Activated CD8-positive, alpha-beta memory T cell treated with anti-CD3 and anti-CD28 coated beads for 36 hours (primary cell): ENCODE results near the gene MINDY4. TPM values are rescaled to one million over a fixed set of nuclear protein-coding genes. Genes with fewer than 3 reads are reported as not detected.
"Not testable (repeated sequence)": the region's sequence is repeated elsewhere in the genome, so short reads cannot be mapped to it uniquely, and the experiment has no call there.

Source experiments
- CTCF ChIA-PET: fragments of 350-600 bp; sonication (Branson Sonifier 250); formaldehyde crosslinking; loops from one replicate; lab custom pipeline; 2021; ENCODE audit warnings: antibody characterized with exemption; lab: Charles Lee
- POLR2A ChIA-PET: fragments of 350-600 bp; sonication (Branson Sonifier 250); formaldehyde crosslinking; loops from one replicate; lab custom pipeline; 2021; ENCODE audit warnings: antibody characterized with exemption; lab: Charles Lee
- total RNA-seq, 2 experiments: library from RNA; stranded (reverse); gene quantifications; one replicate each; pipeline ENCODE4 v1.2.3, GENCODE V29; 2021

MINDY4 gene
- total RNA-seq, 2 experiments from 2014 or later, result 2.6 to 3.2 TPM

DNA sequence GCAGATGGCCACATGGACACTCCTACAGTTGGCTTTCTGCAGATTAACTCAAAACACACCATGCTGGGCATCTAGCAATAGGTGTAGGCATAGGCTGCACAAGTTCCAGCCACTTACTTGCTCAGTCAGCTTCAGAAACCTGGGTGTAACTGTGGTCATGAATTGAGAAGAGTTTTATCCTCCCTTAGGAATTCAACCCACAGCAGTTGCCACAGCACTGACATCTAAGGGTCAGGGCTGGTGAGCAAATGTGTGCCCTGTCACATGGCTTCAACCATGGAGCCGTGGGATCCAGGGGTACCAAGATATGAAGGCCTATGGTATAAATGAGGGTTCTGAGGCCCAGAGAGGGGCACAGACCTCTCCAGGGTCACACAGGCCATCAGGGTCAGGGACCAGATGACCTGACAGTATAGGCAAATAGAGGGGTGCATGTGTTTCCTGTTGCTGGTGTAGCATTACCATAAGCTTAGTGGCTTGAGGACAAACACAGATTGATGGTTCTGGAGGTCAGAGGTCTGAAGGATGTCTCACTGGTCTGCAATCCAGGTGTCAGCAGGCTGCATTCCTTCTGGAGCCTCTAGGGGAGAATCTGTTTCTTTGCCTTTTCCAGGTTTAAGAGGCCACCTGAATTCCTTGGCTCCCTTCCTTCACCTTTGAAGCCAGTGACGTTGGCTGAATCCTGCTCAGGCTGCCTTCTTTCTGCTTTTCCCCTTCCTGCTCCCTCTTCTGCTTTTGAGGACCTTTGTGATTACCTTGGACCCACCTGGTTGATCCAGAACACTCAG is 24.1 kb downstream of the MINDY4 start:
- POLR2A ChIA-PET, result no interaction called here
- CTCF ChIA-PET, result interaction anchor here (1.3 kb wide), 1 partner anchor 143 kb away, joined by 3 read pairs; no protein-coding TSS in a partner anchor

DNA sequence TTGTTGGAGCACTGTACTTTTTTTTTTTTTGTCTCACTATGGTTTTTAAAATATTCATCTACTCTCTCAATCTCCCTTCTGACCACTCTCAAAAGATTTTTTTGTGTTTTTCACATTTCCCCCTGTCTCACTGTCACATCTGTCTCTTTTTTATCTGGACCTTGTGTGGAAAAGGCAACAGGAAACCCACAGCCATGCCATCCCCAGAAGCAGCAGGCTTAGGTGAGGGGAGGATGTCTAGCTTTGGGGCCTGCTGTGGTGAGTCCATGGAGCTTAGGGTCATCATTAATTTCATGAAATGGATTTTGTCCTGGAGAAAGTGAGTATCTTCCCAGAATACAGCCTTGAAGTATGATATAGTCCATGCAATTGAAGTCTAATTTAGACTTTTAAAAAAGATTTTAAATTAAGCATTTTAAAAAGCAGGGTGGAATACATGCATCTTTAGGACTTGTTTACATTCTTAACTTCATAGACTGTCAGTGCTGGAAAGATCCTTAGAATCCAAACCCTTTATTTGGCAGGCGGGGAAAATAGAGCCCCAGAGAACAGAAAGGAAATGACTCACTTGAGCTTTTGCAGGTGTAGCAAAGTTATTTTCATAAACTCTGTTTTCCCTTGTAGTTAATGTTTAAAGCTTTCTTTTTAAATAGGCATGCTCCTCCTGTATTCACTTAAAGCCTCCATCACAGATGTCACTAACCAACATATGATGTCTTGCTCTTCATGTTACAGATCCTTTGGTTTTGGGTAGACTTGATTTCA is 25.1 kb downstream of the MINDY4 start:
- ChIA-PET CTCF (interaction anchor here (1.3 kb wide), 1 partner anchor 142 kb away, joined by 3 read pairs; no protein-coding TSS in a partner anchor), POLR2A (no interaction called here)

GRCh38 chr7:30797176-30798040 is 26.2 kb downstream of the MINDY4 start:
- POLR2A ChIA-PET, result no interaction called here
- CTCF ChIA-PET, result no interaction called here

DNA sequence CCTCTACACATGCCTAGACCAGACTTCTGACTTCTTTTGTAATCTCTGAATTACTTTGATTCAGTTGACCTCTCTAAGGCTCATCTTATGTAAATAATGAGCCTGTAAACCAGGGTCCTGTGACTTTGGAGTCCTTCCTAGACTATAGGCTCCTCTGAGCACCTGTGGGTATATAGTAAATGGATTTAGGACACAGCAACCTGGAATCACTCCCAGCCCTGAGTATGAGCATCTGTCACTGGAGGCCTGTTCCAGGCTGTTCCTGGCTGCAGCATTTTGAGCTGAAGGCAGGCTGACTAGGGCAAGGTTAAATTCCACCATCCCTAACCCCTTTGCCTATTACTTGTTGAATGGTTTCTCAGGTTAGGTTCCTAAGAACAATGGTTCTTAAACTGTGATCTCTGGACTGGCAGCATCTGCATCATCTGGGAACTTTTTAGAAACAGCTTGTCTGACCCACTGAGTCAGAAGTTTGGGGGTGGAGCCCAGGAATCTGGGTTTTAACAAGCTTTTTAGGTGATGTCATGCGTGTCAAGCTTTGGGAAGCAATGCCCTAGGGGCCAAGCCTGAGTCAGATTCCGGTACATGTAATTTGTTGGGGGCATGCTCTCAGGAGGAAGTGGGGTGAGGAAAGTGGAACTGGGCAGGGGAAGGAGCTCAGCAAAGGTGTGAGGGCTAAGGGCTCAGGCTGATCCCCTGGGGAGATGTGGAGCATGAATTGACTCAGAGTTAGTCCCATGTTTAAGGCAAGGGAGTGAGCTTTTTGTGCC is 28.2 kb downstream of the MINDY4 start:
- ChIA-PET CTCF (no interaction called here), POLR2A (no interaction called here)

DNA sequence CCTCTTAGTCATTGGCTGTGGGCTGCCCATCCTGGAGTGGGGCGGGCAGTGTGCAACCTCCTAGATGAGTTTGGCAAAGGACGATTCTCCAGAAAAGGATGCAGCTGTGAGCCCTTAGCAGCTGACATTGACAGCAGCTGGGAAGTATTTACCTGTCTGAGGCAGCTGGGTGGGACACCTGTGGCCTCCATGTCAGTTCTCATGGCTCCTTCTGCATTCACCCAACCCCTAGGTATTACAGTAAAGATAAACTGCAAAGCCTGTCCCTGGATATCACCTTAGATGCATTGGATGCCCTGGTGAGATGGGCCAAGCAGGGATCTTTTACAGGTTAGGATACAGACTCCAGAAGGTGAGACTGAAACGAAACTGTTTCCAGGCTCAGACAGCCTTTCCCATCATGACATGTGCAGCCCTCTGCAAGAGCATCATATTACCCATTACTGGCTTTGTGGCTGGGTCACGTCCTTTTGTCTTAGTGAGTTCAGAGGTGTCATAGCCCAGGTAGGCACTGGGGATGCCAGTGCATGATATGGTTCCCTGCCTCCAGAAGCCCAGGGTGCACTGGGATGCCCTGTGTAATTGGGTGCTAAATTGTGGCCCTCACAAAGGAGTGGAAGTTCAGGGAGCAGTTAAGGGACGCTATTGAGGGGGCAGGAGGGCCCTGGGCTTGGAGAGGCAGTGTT is 28.9 kb downstream of the MINDY4 start:
- CTCF ChIA-PET, result no interaction called here
- POLR2A ChIA-PET, result no interaction called here

DNA sequence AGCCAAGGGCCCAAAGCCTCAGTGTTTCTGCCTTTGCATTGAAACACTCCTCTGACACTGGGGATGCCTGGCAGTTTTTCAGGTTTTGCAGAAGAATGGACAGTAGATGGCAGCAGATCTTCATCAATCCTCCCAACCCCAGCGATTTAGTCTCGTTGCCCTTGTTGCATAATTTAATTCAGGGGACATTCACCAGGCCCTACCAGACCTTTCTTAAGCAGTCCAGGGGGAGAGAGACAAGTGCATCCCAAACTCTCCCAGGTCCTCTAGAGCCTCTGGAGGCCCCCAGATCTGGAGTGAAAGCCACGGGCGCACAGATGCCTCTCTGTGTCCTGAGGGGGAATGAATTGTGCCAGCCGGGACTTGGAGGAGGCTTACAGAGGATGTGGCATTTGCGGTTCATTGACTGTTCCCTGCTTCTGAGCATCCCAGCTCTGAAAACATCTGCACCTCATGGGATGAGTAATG is 29.6 kb downstream of the MINDY4 start:
- ChIA-PET CTCF (interaction anchor here (1.0 to 1.1 kb wide), 2 partner anchors 9 to 182 kb away, joined by 3 to 5 read pairs; no protein-coding TSS in a partner anchor), POLR2A (no interaction called here)

- CTCF ChIA-PET, result no interaction called here
- POLR2A ChIA-PET, result no interaction called here
Observed at GRCh38 chr7:30802812-30803211, 31.6 kb downstream of the MINDY4 start.

- ChIA-PET POLR2A (no interaction called here), CTCF (no interaction called here)
Observed at GRCh38 chr7:30804078-30804661, 33.0 kb downstream of the MINDY4 start.

- ChIA-PET POLR2A (no interaction called here), CTCF (no interaction called here)
Observed at GRCh38 chr7:30805081-30805691, 34.0 kb downstream of the MINDY4 start.

DNA sequence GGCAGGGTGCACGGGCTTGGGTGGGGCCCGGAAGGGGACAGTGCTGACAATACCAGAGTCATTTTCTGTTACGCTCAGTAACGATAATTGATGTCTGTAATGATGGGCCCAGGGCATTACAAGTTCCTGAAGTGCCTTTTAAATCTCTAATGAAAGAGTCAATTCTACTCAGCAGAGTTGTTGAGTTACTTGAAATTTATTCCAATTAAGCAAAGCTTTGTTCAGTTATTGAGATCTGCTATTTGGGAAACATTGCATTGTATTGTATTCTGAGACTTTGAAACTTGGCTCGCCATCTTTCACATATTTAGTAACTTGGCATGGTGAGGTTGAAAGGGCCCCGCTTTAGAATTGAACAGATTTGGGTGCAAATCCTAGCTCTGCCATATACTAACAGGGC is 34.7 kb downstream of the MINDY4 start:
- CTCF ChIA-PET, result no interaction called here
- POLR2A ChIA-PET, result no interaction called here

- CTCF ChIA-PET, POLR2A ChIA-PET: not testable (repeated sequence)
Observed at GRCh38 chr7:30807477-30807876, 36.3 kb downstream of the MINDY4 start.

GRCh38 chr7:30807941-30808340 is 36.7 kb downstream of the MINDY4 start:
- CTCF ChIA-PET, POLR2A ChIA-PET: not testable (repeated sequence)

- ChIA-PET CTCF (interaction anchor here (1.1 kb wide), 1 partner anchor 9 kb away, joined by 3 read pairs; no protein-coding TSS in a partner anchor), POLR2A (no interaction called here)
Observed at GRCh38 chr7:30810986-30811385, 39.8 kb downstream of the MINDY4 start.

- ChIA-PET CTCF (no interaction called here), POLR2A (interaction anchor here (0.6 kb wide), 1 partner anchor 177 kb away, joined by 9 read pairs; no protein-coding TSS in a partner anchor)
Observed at GRCh38 chr7:30812676-30813075, 41.5 kb downstream of the MINDY4 start.

DNA sequence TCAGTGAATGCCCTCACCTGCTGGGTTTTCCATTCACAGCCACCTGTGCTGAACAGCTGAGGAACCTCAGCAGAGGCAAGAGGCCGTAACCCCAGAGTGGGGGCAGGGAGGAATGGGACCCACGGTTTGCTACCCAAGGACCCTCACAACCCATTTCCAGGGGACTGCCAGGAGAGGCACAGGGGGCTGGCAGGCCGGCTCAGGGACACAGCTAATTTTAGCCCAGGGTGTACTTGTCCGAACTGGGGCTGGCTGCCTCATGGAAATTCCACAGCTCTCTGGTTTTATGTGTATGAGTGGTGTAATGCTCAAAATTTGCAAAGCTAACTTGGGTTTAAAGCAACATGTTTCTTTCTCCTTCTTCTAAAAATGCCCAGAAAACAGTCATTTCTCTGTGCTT is 42.2 kb downstream of the MINDY4 start:
- ChIA-PET POLR2A (no interaction called here), CTCF (no interaction called here)

DNA sequence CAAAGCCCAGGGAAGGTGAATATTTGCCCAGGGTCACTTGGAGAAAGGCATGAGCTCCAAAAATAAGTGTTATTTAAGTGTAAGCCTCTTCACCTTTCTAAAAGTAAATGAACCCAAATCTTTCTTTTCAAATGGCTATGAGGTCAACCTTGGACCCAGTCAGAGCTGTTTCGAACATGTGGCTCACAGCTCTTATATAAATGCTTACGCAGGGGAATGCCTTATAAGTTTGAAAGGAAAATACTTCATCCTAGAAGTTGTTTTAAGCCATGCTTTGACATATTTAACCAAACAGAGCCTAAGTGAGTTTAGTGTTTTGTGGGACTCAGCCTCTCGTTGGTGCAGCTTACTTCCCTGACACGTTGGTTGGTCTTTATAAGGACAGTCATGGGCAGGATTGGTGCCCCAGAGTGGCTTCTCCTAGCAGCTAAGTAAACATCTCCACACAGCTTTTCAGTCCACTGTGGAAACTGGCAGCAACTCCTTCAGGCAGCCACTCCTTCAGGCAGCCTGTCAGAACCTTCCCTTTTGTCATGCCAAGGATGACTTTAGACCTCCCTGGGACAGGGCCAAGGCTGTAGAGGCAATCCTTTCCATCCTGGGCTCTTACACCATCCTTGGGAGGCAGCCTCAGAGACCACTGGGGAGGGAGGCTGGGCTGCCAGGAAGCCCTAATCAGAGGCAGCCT is 43.6 kb downstream of the MINDY4 start:
- CTCF ChIA-PET, result no interaction called here
- POLR2A ChIA-PET, result no interaction called here

GRCh38 chr7:30815388-30815854 is 44.2 kb downstream of the MINDY4 start:
- ChIA-PET CTCF (no interaction called here), POLR2A (no interaction called here)
